Measurements from ENCODE around the gene TMPRSS11F.

The TMPRSS11F gene

DNA sequence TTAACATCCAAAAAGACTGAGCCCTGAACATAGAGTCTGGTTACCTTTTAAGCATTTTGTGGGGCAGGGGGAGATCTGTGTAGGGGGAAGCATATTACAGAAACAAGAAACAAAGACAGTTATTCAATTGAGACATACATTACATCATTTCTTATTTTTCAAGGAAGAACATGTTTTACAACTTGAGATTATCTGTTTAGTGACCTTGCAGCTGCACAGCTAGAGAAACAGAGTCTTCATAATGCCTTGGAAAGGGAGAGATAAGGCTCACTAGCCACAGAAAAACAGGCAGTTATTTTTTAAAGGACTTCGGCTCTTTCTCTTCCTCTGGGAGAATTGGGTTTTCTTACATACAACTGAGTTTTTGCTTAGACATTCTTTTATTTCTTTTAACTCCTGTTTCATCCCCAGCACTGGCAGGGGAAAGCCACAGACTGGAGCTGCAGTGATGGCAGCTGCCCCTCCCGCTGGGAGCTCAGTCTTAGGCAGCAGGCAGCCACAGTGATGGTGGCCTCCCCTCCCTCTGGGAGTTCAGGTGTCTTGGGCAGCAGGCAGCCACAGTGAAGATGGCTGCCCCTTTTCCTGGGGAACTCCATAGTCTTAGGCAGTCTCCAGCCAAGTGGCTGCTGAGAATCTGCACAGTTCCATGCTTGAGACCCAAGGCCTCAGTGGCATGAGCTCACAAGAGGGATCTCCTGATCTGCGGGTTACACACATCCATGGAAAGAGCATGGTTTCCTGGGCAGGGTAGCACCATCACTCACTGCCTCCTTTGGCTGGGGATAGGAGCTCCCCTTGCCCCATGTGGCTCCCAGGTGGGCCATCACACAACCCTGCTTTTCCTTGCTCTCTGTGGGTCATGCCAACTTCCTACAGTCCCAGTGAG is 19.4 kb upstream of the TMPRSS11F start:
- Histone ChIP-seq H3K9me3 (ENCODE audit: control insufficient read depth in 1 of 2, low read length in 2 of 2) (peaks cover 0 to 2% of the 10 kb centered on the region in 2 donors), H3K27me3 (ENCODE audit: low read depth, low read length) (no peaks in the 10 kb centered on the region), H3K36me3 (ENCODE audit: control insufficient read depth in 1 of 2, insufficient read depth in 2 of 2, low read length in 2 of 2) (no peaks in the 10 kb centered on the region), H3K4me1 (ENCODE audit: control insufficient read depth in 1 of 2, insufficient read depth in 2 of 2, low read length in 2 of 2) (no peaks in the 10 kb centered on the region), H3K4me3 (ENCODE audit: low read depth in 1 of 2, low read length in 2 of 2) (no peak overlapping the region), H3K27ac (ENCODE audit: low read length) (no peak overlapping the region)

GRCh38 chr4:68147079-68147478 is 17.4 kb upstream of the TMPRSS11F start:
- no peaks in the 10 kb centered on the region for H3K27me3 ChIP-seq (ENCODE audit: low read depth, low read length)
- no peak overlapping the region for H3K27ac ChIP-seq (ENCODE audit: low read length)
- H3K4me3 ChIP-seq (ENCODE audit: low read depth in 1 of 2, low read length in 2 of 2), result no peak overlapping the region
- no peaks in the 10 kb centered on the region for H3K36me3 ChIP-seq (ENCODE audit: control insufficient read depth in 1 of 2, insufficient read depth in 2 of 2, low read length in 2 of 2)
- H3K4me1 ChIP-seq (ENCODE audit: control insufficient read depth in 1 of 2, insufficient read depth in 2 of 2, low read length in 2 of 2), result no peaks in the 10 kb centered on the region
- H3K9me3 ChIP-seq (ENCODE audit: control insufficient read depth in 1 of 2, low read length in 2 of 2), result peaks cover 0 to 2% of the 10 kb centered on the region in 2 donors

- Histone ChIP-seq H3K36me3 (ENCODE audit: control insufficient read depth in 1 of 2, insufficient read depth in 2 of 2, low read length in 2 of 2) (no peaks in the 10 kb centered on the region), H3K4me3 (ENCODE audit: low read depth in 1 of 2, low read length in 2 of 2) (no peak overlapping the region), H3K27me3 (ENCODE audit: low read depth, low read length) (no peaks in the 10 kb centered on the region), H3K4me1 (ENCODE audit: control insufficient read depth in 1 of 2, insufficient read depth in 2 of 2, low read length in 2 of 2) (no peaks in the 10 kb centered on the region), H3K27ac (ENCODE audit: low read length) (no peak overlapping the region), H3K9me3 (ENCODE audit: control insufficient read depth in 1 of 2, low read length in 2 of 2) (peaks cover 0 to 2% of the 10 kb centered on the region in 2 donors)
These were observed 15.6 kb upstream of the TMPRSS11F start for GRCh38 chr4:68145261-68145660.

DNA sequence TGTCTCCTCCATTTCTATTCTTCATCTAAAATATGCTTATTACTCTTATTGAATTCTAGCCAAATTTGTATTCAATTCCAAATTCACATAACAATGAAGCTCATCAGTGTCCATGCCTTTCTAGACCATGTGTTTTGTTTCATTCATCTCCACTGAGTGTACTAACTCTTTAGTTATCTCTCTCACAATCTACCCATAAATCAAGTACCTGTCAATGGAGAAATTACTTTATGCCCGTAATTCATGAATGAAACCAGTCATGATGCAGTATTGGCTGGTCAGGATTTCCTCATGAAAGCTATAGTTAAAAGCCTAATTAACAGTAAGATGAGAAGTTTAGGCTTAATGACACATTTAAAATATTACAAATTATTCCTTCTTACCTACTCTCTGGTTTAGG is 12.2 kb upstream of the TMPRSS11F start:
- peaks cover 0 to 2% of the 10 kb centered on the region in 2 donors for H3K9me3 ChIP-seq (ENCODE audit: control insufficient read depth in 1 of 2, low read length in 2 of 2)
- H3K36me3 ChIP-seq (ENCODE audit: control insufficient read depth in 1 of 2, insufficient read depth in 2 of 2, low read length in 2 of 2), result no peaks in the 10 kb centered on the region
- no peaks in the 10 kb centered on the region for H3K27me3 ChIP-seq (ENCODE audit: low read depth, low read length)
- no peak overlapping the region for H3K27ac ChIP-seq (ENCODE audit: low read length)
- H3K4me1 ChIP-seq (ENCODE audit: control insufficient read depth in 1 of 2, insufficient read depth in 2 of 2, low read length in 2 of 2), result no peaks in the 10 kb centered on the region
- no peak overlapping the region for H3K4me3 ChIP-seq (ENCODE audit: low read depth in 1 of 2, low read length in 2 of 2)

DNA sequence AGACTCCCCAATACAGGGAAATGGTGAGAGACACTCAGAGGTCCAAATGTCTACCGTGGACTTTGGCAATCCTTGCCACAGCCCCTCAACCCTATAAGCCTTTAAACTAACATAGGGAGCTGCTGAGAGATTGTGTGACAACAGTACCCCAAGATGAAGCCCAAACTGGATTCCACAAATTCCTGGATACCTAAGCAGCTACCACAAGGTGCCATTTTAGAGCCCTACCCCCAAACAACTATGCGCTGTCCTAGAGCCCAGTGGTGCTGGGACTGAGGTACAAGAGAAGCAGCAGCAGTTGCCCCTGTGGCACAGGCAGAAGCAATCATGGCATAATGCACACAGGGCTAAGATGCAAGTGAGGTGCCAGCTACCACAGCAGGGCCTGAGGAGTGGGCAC is 2.7 kb upstream of the TMPRSS11F start:
- Histone ChIP-seq H3K27me3 (ENCODE audit: low read depth, low read length) (no peaks in the 10 kb centered on the region), H3K4me3 (ENCODE audit: low read depth in 1 of 2, low read length in 2 of 2) (no peak overlapping the region), H3K36me3 (ENCODE audit: control insufficient read depth in 1 of 2, insufficient read depth in 2 of 2, low read length in 2 of 2) (no peaks in the 10 kb centered on the region), H3K4me1 (ENCODE audit: control insufficient read depth in 1 of 2, insufficient read depth in 2 of 2, low read length in 2 of 2) (no peaks in the 10 kb centered on the region), H3K27ac (ENCODE audit: low read length) (no peak overlapping the region), H3K9me3 (ENCODE audit: control insufficient read depth in 1 of 2, low read length in 2 of 2) (peaks cover 0 to 3% of the 10 kb centered on the region in 2 donors)

DNA sequence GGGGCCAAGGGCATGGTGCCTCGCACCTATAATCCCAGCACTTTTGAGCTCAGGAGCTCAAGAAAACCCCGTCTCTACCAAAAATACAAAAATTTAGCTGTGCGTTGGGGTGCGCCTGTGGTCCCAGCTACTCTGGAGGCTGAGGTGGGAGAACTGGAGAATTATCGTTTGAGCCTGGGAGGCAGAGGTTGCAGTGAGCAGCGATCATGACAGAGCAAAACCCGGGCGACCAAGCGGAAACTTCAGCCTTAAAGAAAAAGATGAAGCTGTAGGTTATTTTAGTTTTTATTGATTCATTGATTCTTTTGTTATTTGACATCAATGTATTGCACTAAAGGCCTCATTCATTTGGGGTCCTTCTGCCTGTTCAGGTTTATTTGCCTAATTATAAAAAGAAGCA is 5.4 kb downstream of the TMPRSS11F start:
- Histone ChIP-seq H3K36me3 (ENCODE audit: control insufficient read depth in 1 of 2, insufficient read depth in 2 of 2, low read length in 2 of 2) (no peaks in the 10 kb centered on the region), H3K27ac (ENCODE audit: low read length) (no peak overlapping the region), H3K4me1 (ENCODE audit: control insufficient read depth in 1 of 2, insufficient read depth in 2 of 2, low read length in 2 of 2) (no peaks in the 10 kb centered on the region), H3K4me3 (ENCODE audit: low read depth in 1 of 2, low read length in 2 of 2) (no peak overlapping the region), H3K9me3 (ENCODE audit: control insufficient read depth in 1 of 2, low read length in 2 of 2) (peaks cover 0 to 4% of the 10 kb centered on the region in 2 donors), H3K27me3 (ENCODE audit: low read depth, low read length) (no peaks in the 10 kb centered on the region)

DNA sequence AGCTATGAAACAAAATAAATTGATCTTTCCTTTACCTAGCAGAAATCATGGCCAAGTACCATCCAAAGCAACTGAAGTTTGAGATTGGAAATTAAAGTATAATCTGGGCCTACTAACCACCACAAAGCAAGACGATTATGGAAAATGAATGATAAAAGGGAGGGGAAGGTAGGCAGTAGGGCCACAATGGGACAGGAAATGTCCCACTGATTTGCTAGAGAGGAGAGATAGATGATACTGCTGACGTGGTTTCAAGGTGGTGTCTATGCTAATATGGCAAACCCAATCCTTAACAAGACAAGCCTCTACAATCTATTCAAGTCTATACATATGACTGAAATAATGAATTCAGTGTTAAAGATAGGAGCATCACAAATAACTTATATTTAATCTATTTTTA is 6.1 kb downstream of the TMPRSS11F start:
- H3K27me3 ChIP-seq (ENCODE audit: low read depth, low read length), result no peaks in the 10 kb centered on the region
- peaks cover 0 to 9% of the 10 kb centered on the region in 2 donors for H3K9me3 ChIP-seq (ENCODE audit: control insufficient read depth in 1 of 2, low read length in 2 of 2)
- no peak overlapping the region for H3K27ac ChIP-seq (ENCODE audit: low read length)
- H3K4me3 ChIP-seq (ENCODE audit: low read depth in 1 of 2, low read length in 2 of 2), result no peak overlapping the region
- no peaks in the 10 kb centered on the region for H3K36me3 ChIP-seq (ENCODE audit: control insufficient read depth in 1 of 2, insufficient read depth in 2 of 2, low read length in 2 of 2)
- no peaks in the 10 kb centered on the region for H3K4me1 ChIP-seq (ENCODE audit: control insufficient read depth in 1 of 2, insufficient read depth in 2 of 2, low read length in 2 of 2)

- no peaks in the 10 kb centered on the region for H3K4me1 ChIP-seq (ENCODE audit: control insufficient read depth in 1 of 2, insufficient read depth in 2 of 2, low read length in 2 of 2)
- H3K4me3 ChIP-seq (ENCODE audit: low read depth in 1 of 2, low read length in 2 of 2), result no peak overlapping the region
- peaks cover 0 to 9% of the 10 kb centered on the region in 2 donors for H3K9me3 ChIP-seq (ENCODE audit: control insufficient read depth in 1 of 2, low read length in 2 of 2)
- no peaks in the 10 kb centered on the region for H3K36me3 ChIP-seq (ENCODE audit: control insufficient read depth in 1 of 2, insufficient read depth in 2 of 2, low read length in 2 of 2)
- H3K27ac ChIP-seq (ENCODE audit: low read length), result no peak overlapping the region
- no peaks in the 10 kb centered on the region for H3K27me3 ChIP-seq (ENCODE audit: low read depth, low read length)
These were observed 9.7 kb downstream of the TMPRSS11F start for GRCh38 chr4:68119921-68120320.

GRCh38 chr4:68110441-68110840 is 19.2 kb downstream of the TMPRSS11F start:
- Histone ChIP-seq H3K4me3 (ENCODE audit: low read depth in 1 of 2, low read length in 2 of 2) (no peak overlapping the region), H3K27ac (ENCODE audit: low read length) (no peak overlapping the region), H3K36me3 (ENCODE audit: control insufficient read depth in 1 of 2, insufficient read depth in 2 of 2, low read length in 2 of 2) (no peaks in the 10 kb centered on the region), H3K9me3 (ENCODE audit: control insufficient read depth in 1 of 2, low read length in 2 of 2) (no peaks in the 10 kb centered on the region), H3K27me3 (ENCODE audit: low read depth, low read length) (no peaks in the 10 kb centered on the region), H3K4me1 (ENCODE audit: control insufficient read depth in 1 of 2, insufficient read depth in 2 of 2, low read length in 2 of 2) (no peaks in the 10 kb centered on the region)

DNA sequence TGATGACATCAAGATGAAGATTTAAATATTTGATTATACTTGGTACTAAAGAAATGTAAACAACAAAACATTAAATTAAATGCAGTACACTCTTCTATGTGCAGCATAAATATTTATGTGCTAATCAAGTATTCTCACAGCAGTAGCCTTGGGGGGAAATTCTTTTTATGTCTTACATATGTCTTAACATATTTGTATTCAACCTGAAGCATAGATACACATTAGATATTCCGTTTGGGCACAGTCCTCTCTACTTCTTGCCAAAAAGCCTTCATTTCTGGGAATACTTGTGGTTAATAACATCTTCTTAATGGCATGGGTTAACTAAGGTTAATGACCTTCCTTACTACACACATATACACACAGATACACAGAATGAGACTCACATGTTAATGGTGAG is 19.8 kb downstream of the TMPRSS11F start:
- no peaks in the 10 kb centered on the region for H3K36me3 ChIP-seq (ENCODE audit: control insufficient read depth in 1 of 2, insufficient read depth in 2 of 2, low read length in 2 of 2)
- no peak overlapping the region for H3K4me3 ChIP-seq (ENCODE audit: low read depth in 1 of 2, low read length in 2 of 2)
- H3K4me1 ChIP-seq (ENCODE audit: control insufficient read depth in 1 of 2, insufficient read depth in 2 of 2, low read length in 2 of 2), result no peaks in the 10 kb centered on the region
- H3K27me3 ChIP-seq (ENCODE audit: low read depth, low read length), result no peaks in the 10 kb centered on the region
- H3K27ac ChIP-seq (ENCODE audit: low read length), result no peak overlapping the region
- H3K9me3 ChIP-seq (ENCODE audit: control insufficient read depth in 1 of 2, low read length in 2 of 2), result no peaks in the 10 kb centered on the region

- no peaks in the 10 kb centered on the region for H3K36me3 ChIP-seq (ENCODE audit: control insufficient read depth in 1 of 2, insufficient read depth in 2 of 2, low read length in 2 of 2)
- no peak overlapping the region for H3K27ac ChIP-seq (ENCODE audit: low read length)
- H3K4me3 ChIP-seq (ENCODE audit: low read depth in 1 of 2, low read length in 2 of 2), result no peak overlapping the region
- H3K4me1 ChIP-seq (ENCODE audit: control insufficient read depth in 1 of 2, insufficient read depth in 2 of 2, low read length in 2 of 2), result no peaks in the 10 kb centered on the region
- H3K27me3 ChIP-seq (ENCODE audit: low read depth, low read length), result no peaks in the 10 kb centered on the region
- peaks cover 0 to 3% of the 10 kb centered on the region in 2 donors for H3K9me3 ChIP-seq (ENCODE audit: control insufficient read depth in 1 of 2, low read length in 2 of 2)
These were observed 46.9 kb downstream of the TMPRSS11F start for GRCh38 chr4:68082758-68083157.

- Histone ChIP-seq H3K4me3 (ENCODE audit: low read depth in 1 of 2, low read length in 2 of 2) (no peak overlapping the region), H3K27ac (ENCODE audit: low read length) (no peak overlapping the region), H3K27me3 (ENCODE audit: low read depth, low read length) (no peaks in the 10 kb centered on the region), H3K9me3 (ENCODE audit: control insufficient read depth in 1 of 2, low read length in 2 of 2) (no peaks in the 10 kb centered on the region), H3K4me1 (ENCODE audit: control insufficient read depth in 1 of 2, insufficient read depth in 2 of 2, low read length in 2 of 2) (no peaks in the 10 kb centered on the region), H3K36me3 (ENCODE audit: control insufficient read depth in 1 of 2, insufficient read depth in 2 of 2, low read length in 2 of 2) (no peaks in the 10 kb centered on the region)
These were observed 49.7 kb downstream of the TMPRSS11F start for GRCh38 chr4:68079928-68080327.

All from muscle layer of duodenum (tissue), 2 donors.